ENCODE measurements around the gene TTC7B. TPM values are rescaled to one million over a fixed set of nuclear protein-coding genes. Genes with fewer than 3 reads are reported as not detected.

The TTC7B gene
- total and polyA plus RNA-seq, 2 of the 13 experiments (the other 11 are each of a cell fraction or from before 2014, with no cell fraction given) = 1.3 to 3.2 TPM

GRCh38 chr14:90698379-90698869, 117.8 kb downstream of the TTC7B start (continued):
- TF ChIP-seq MIER2 (CRISPR knock-in tag; IDR thresholded peaks at IDR 0.05) (no peak), FOXK1 (CRISPR knock-in tag; IDR thresholded peaks at IDR 0.05; ENCODE audit: borderline replicate concordance, low read depth) (no peak), ZSCAN21 (CRISPR knock-in tag; IDR thresholded peaks at IDR 0.05; ENCODE audit: borderline replicate concordance) (no peak), TAF15 (IDR thresholded peaks at IDR 0.05; ENCODE audit: low read depth, low read length, poor library complexity, severe bottlenecking) (no peak), TCF12 (IDR thresholded peaks at IDR 0.05) (no peak), TCF12 (CRISPR knock-in tag; IDR thresholded peaks at IDR 0.05) (no peak), CCDC6 (CRISPR knock-in tag; IDR thresholded peaks at IDR 0.05) (no peak)

- POLR2A ChIA-PET = interaction anchor here (0.9 kb wide), 1 partner anchor 314 kb away, joined by 3 read pairs; no protein-coding TSS in a partner anchor
- no TSS peak for BruUV-seq (replicated peaks)
- Histone ChIP-seq H3K4me3 (replicated peaks in 1 of 3; ENCODE audit: insufficient read depth in 1 of 3, low read depth in 2 of 3, low read length in 3 of 3) (no peak overlapping the region), H2AFZ (ENCODE audit: low read length) (no peak overlapping the region), H3K27me3 (ENCODE audit: control insufficient read depth in 1 of 2, insufficient read depth in 2 of 2, low read length in 2 of 2) (no peaks in the 10 kb centered on the region), H3K27ac (ENCODE audit: extremely low read length, insufficient read depth, low read length) (no peak overlapping the region), H3K4me1 (ENCODE audit: insufficient read depth, low read length) (no peaks in the 10 kb centered on the region), H4K20me1 (ENCODE audit: insufficient read depth, low read length) (no peaks in the 10 kb centered on the region), H3K36me3 (replicated peaks in 1 of 2; ENCODE audit: control insufficient read depth in 1 of 2, insufficient read depth in 2 of 2, low read length in 2 of 2) (no peaks in the 10 kb centered on the region), H3K79me2 (ENCODE audit: insufficient read depth, low read length) (no peaks in the 10 kb centered on the region), H3K9ac (ENCODE audit: insufficient read depth, low read depth, low read length) (no peak overlapping the region), H3K4me2 (ENCODE audit: low read depth, low read length) (peak overlapping the region; percentile 38; the same call in 1 of the 2 replicates), H3K9me3 (ENCODE audit: low read length) (no peaks in the 10 kb centered on the region)
- ATAC-seq (peak; percentile 95), DNase-seq (ENCODE audit: low spot score) (peak; percentile 61), FAIRE-seq (peak; percentile 81)
- in situ Hi-C loops (cut with HindIII; ENCODE audit: extremely low pct_ligation_motif_present, low pct_unique_long_range_greater_than_20kb) = loop anchor here (5.0 to 10.0 kb wide), 2 partner anchors 293 to 395 kb away; no protein-coding TSS in a partner anchor
- intact Hi-C loops (cut with micrococcal nuclease; ENCODE audit: unreplicated experiment) = loop anchor here (1.0 kb wide), 2 partner anchors 298 to 408 kb away; no protein-coding TSS in a partner anchor
- CTCF ChIA-PET (ENCODE audit: low intra/inter-chr PET ratio, low total read pairs) = interaction anchor here (1.1 to 2.1 kb wide), 3 partner anchors 298 to 396 kb away, joined by 4 to 44 read pairs (median 9); no protein-coding TSS in a partner anchor
- WGBS (ENCODE audit: low lambda C conversion rate) = 27% methylated on average over 12 of the region's 15 CpGs
- TF ChIP-seq ZKSCAN1 (IDR thresholded peaks at IDR 0.05; ENCODE audit: low read length) (no peak), TARDBP (CRISPR knock-in tag; IDR thresholded peaks at IDR 0.05) (0 out of 2 replicates have a peak, but pooled peaks have one; percentile 23), ELF3 (CRISPR knock-in tag; IDR thresholded peaks at IDR 0.05) (0 out of 2 replicates have a peak, but pooled peaks have one; percentile 25), BHLHE40 (IDR thresholded peaks at IDR 0.05; ENCODE audit: low read length) (no peak), ETV5 (CRISPR knock-in tag; IDR thresholded peaks at IDR 0.05; ENCODE audit: borderline replicate concordance) (peak; percentile 9; the same call in 1 of the 2 replicates), RAD21 (CRISPR knock-in tag; IDR thresholded peaks at IDR 0.05) (peak; percentile 89), FOSL2 (CRISPR knock-in tag; IDR thresholded peaks at IDR 0.05) (0 out of 2 replicates have a peak, but pooled peaks have one; percentile 12), XRCC5 (optimal IDR thresholded peaks at IDR 0.05; ENCODE audit: low read length) (peak; percentile 70)
- TF ChIP-seq, protein P1, sequence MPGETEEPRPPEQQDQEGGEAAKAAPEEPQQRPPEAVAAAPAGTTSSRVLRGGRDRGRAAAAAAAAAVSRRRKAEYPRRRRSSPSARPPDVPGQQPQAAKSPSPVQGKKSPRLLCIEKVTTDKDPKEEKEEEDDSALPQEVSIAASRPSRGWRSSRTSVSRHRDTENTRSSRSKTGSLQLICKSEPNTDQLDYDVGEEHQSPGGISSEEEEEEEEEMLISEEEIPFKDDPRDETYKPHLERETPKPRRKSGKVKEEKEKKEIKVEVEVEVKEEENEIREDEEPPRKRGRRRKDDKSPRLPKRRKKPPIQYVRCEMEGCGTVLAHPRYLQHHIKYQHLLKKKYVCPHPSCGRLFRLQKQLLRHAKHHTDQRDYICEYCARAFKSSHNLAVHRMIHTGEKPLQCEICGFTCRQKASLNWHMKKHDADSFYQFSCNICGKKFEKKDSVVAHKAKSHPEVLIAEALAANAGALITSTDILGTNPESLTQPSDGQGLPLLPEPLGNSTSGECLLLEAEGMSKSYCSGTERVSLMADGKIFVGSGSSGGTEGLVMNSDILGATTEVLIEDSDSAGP (CRISPR knock-in tag; IDR thresholded peaks at IDR 0.05; ENCODE audit: borderline replicate concordance) = no peak
- TF ChIP-seq, protein P2, sequence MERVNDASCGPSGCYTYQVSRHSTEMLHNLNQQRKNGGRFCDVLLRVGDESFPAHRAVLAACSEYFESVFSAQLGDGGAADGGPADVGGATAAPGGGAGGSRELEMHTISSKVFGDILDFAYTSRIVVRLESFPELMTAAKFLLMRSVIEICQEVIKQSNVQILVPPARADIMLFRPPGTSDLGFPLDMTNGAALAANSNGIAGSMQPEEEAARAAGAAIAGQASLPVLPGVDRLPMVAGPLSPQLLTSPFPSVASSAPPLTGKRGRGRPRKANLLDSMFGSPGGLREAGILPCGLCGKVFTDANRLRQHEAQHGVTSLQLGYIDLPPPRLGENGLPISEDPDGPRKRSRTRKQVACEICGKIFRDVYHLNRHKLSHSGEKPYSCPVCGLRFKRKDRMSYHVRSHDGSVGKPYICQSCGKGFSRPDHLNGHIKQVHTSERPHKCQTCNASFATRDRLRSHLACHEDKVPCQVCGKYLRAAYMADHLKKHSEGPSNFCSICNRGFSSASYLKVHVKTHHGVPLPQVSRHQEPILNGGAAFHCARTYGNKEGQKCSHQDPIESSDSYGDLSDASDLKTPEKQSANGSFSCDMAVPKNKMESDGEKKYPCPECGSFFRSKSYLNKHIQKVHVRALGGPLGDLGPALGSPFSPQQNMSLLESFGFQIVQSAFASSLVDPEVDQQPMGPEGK (CRISPR knock-in tag; IDR thresholded peaks at IDR 0.05) = peak; percentile 41; the same call in 1 of the 2 replicates
Measured at GRCh38 chr14:90697577-90698206, 118.5 kb downstream of the TTC7B start.
